SU-DHL-6 (cell line): ENCODE measurements around the gene EHD4.

ENCODE experiments used
- H2AFZ ChIP-seq: fragments of 200-600 bp; sonication (generic); 2 replicates; pipeline ENCODE4 v1.6.1; 2014; ENCODE audit warnings: low read depth, mild to moderate bottlenecking, moderate library complexity, mixed read lengths, antibody characterized with exemption, low read length; ENCODE audit not compliant: severe bottlenecking
- H3F3A ChIP-seq: fragments of 200-600 bp; shearing (Covaris generic); 2 replicates; pipeline ENCODE4 v1.6.0; 2016; ENCODE audit warnings: antibody characterized with exemption, mild to moderate bottlenecking; ENCODE audit not compliant: insufficient read depth
- H3K27ac ChIP-seq: fragments of 200-600 bp; sonication (generic); 2 replicates; pipeline ENCODE4 v1.5.1; 2016; ENCODE audit warnings: low read depth, mild to moderate bottlenecking, low read length, moderate library complexity, mixed read lengths
- H3K27me3 ChIP-seq: fragments of 200-600 bp; sonication (generic), shearing (Covaris generic); 2 replicates; pipeline ENCODE4 v1.6.0; 2014; ENCODE audit warnings: mild to moderate bottlenecking, low read length
- H3K36me3 ChIP-seq: fragments of 200-600 bp; sonication (generic); 2 replicates; pipeline ENCODE4 v1.6.1; 2014; ENCODE audit warnings: mild to moderate bottlenecking, low read length, mixed read lengths
- H3K4me2 ChIP-seq: fragments of 300-600, 200-600 bp; shearing (Covaris generic), sonication (generic); 2 replicates; pipeline ENCODE4 v1.6.0; 2014; ENCODE audit warnings: low read length, low read depth, mild to moderate bottlenecking; ENCODE audit not compliant: poor library complexity, severe bottlenecking
- H3K4me3 ChIP-seq: fragments of 200-600 bp; sonication (generic); 2 replicates; pipeline ENCODE4 v1.5.1; 2014; ENCODE audit warnings: antibody characterized with exemption, low read length, mild to moderate bottlenecking, mixed read lengths; ENCODE audit not compliant: insufficient read depth, poor library complexity, severe bottlenecking
- H3K79me2 ChIP-seq: fragments of 200-600 bp; sonication (generic); 2 replicates; pipeline ENCODE4 v1.6.1; 2014; ENCODE audit warnings: mild to moderate bottlenecking, low read length, moderate library complexity; ENCODE audit not compliant: insufficient read depth
- H3K9ac ChIP-seq: fragments of 200-600 bp; sonication (generic); 2 replicates; pipeline ENCODE4 v1.7.0; 2014; ENCODE audit warnings: mild to moderate bottlenecking, low read length
- H3K9me2 ChIP-seq: fragments of 200-600 bp; sonication (generic); replicated peaks from 2 replicates; pipeline ENCODE4 v1.6.1; 2014; ENCODE audit warnings: low read length; ENCODE audit not compliant: insufficient read depth
- H3K9me3 ChIP-seq: fragments of 200-600 bp; sonication (generic); 2 replicates; pipeline ENCODE4 v1.6.1; 2014; ENCODE audit warnings: low read length, mixed read lengths; ENCODE audit not compliant: insufficient read depth
- H4K20me1 ChIP-seq: fragments of 200-600 bp; sonication (generic); 2 replicates; pipeline ENCODE4 v1.6.1; 2014; ENCODE audit warnings: low read depth, mild to moderate bottlenecking, antibody characterized with exemption, low read length, moderate library complexity, mixed read lengths
- CTCF ChIP-seq: fragments of 200-600 bp; sonication (generic); IDR thresholded peaks from one replicate; pipeline ENCODE4 v1.5.1; 2017; ENCODE audit warnings: antibody characterized with exemption, mild to moderate bottlenecking, low read length, moderate library complexity; ENCODE audit not compliant: insufficient read depth, poor library complexity, severe bottlenecking
- EZH2phosphoT487 ChIP-seq: fragments of 200-600 bp; sonication (generic), shearing (Covaris generic); conservative IDR thresholded peaks from 2 replicates; pipeline ENCODE4 v1.6.1; 2018; ENCODE audit warnings: mild to moderate bottlenecking, antibody characterized with exemption, low read length, moderate library complexity, mixed read lengths

Gene EHD4

DNA sequence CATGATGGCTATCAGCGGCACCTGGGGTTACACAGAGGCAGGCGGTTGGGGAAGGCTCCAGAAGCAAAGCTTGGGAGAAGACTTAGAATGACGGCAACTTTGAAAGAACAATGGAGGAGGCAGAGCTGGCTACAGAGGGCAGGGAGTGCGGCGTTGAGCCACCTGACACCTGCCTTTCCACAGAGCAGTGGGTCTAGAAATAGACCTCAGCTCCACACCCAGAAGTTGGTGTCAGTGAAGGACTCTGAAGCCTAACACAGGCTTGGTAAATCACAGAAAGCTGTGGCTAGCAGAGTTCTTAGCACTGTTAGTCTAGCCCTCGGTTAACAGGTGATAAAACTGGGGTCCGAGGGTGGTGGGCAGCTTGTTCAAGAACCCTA is 23.1 kb upstream of the EHD4 start:
- no peak for TF ChIP-seq CTCF
- TF ChIP-seq EZH2phosphoT487: no peak
- Histone ChIP-seq H3K4me3 (no peak overlapping the region), H3K9me2 (no peaks in the 10 kb centered on the region), H3F3A (no peaks in the 10 kb centered on the region), H3K79me2 (no peaks in the 10 kb centered on the region), H3K27me3 (no peaks in the 10 kb centered on the region), H3K36me3 (no peaks in the 10 kb centered on the region), H3K9ac (no peak overlapping the region), H3K9me3 (no peaks in the 10 kb centered on the region), H3K27ac (no peak overlapping the region), H4K20me1 (no peaks in the 10 kb centered on the region), H3K4me2 (no peak overlapping the region), H2AFZ (no peak overlapping the region)

- Histone ChIP-seq H3K4me2 (no peak overlapping the region), H3K36me3 (no peaks in the 10 kb centered on the region), H2AFZ (no peak overlapping the region), H3K27me3 (no peaks in the 10 kb centered on the region), H3K4me3 (no peak overlapping the region), H3K27ac (no peak overlapping the region), H3K79me2 (no peaks in the 10 kb centered on the region), H3F3A (no peaks in the 10 kb centered on the region), H3K9me2 (no peaks in the 10 kb centered on the region), H3K9me3 (no peaks in the 10 kb centered on the region), H3K9ac (no peak overlapping the region), H4K20me1 (no peaks in the 10 kb centered on the region)
- TF ChIP-seq EZH2phosphoT487 (no peak), CTCF (no peak)
These were observed 22.6 kb upstream of the EHD4 start for GRCh38 chr15:41994772-41995475.

DNA sequence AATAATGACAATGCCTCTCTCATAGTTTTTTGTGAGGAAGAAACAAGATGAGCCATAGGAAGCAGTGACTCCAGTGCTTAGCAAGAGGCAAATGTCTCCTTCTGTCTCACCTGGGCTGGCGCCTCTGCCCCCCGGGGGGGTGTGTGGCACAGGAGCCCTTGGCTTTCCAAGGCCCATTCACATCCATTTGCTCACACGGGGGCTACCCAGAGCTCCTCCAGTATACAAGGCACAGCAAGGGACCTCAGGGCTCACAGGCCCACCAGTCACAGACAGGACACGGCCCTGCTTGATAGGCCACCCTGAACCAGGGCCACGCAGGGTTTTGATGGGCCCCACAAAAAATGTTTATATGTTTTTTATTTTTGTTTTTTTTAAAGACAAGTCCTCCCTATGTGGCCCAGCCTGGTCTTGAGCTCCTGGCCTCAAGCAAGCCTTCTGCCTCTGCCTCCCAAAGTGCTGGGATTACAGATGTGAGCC is 21.9 kb upstream of the EHD4 start:
- Histone ChIP-seq H3K9ac (no peak overlapping the region), H3K9me2 (no peaks in the 10 kb centered on the region), H3F3A (no peaks in the 10 kb centered on the region), H3K4me3 (no peak overlapping the region), H3K36me3 (no peaks in the 10 kb centered on the region), H3K27ac (no peak overlapping the region), H3K4me2 (no peak overlapping the region), H3K79me2 (no peaks in the 10 kb centered on the region), H3K27me3 (no peaks in the 10 kb centered on the region), H2AFZ (no peak overlapping the region), H4K20me1 (no peaks in the 10 kb centered on the region), H3K9me3 (no peaks in the 10 kb centered on the region)
- TF ChIP-seq EZH2phosphoT487 (no peak), CTCF (no peak)
